GM19351 (cell line): Measurements from ENCODE around the gene ANK3.
"Not testable (repeated sequence)": the region's sequence is repeated elsewhere in the genome, so short reads cannot be mapped to it uniquely, and the experiment has no call there.

Source experiments
- ATAC-seq: cut with Tn5 transposase; IDR thresholded peaks from one replicate; pipeline ENCODE4 v1.9.1; 2021; ENCODE audit warnings: mild to moderate bottlenecking, moderate library complexity; ENCODE audit not compliant: unreplicated experiment

ANK3 gene

GRCh38 chr10:60311821-60312220, 77.9 kb downstream of the ANK3 start:
- no peak for ATAC-seq

- ATAC-seq = no peak
Measured at GRCh38 chr10:60310740-60311139, 78.9 kb downstream of the ANK3 start.

GRCh38 chr10:60309891-60310290, 79.8 kb downstream of the ANK3 start:
- no peak for ATAC-seq

- no peak for ATAC-seq
Measured at GRCh38 chr10:60309371-60309770, 80.3 kb downstream of the ANK3 start.

- ATAC-seq = no peak
Measured at GRCh38 chr10:60305380-60305892, 84.2 kb downstream of the ANK3 start.

- ATAC-seq = no peak
Measured at GRCh38 chr10:60304829-60305379, 84.8 kb downstream of the ANK3 start.

- no peak for ATAC-seq
Measured at GRCh38 chr10:60303778-60304177, 85.9 kb downstream of the ANK3 start.

GRCh38 chr10:60299961-60300883, 89.5 kb downstream of the ANK3 start:
- ATAC-seq = no peak

GRCh38 chr10:60299390-60299778, 90.3 kb downstream of the ANK3 start:
- ATAC-seq = no peak

- ATAC-seq = no peak
Measured at GRCh38 chr10:60298408-60299389, 91.0 kb downstream of the ANK3 start.

GRCh38 chr10:60296073-60296472, 93.6 kb downstream of the ANK3 start:
- no peak for ATAC-seq

GRCh38 chr10:60295028-60295937, 94.4 kb downstream of the ANK3 start:
- ATAC-seq = no peak

GRCh38 chr10:60293581-60294175, 96.0 kb downstream of the ANK3 start:
- no peak for ATAC-seq

- no peak for ATAC-seq
Measured at GRCh38 chr10:60292998-60293397, 96.7 kb downstream of the ANK3 start.

GRCh38 chr10:60292536-60292935, 97.1 kb downstream of the ANK3 start:
- ATAC-seq = not testable (repeated sequence)

GRCh38 chr10:60291344-60291930, 98.2 kb downstream of the ANK3 start:
- ATAC-seq = no peak

GRCh38 chr10:60290558-60290957, 99.1 kb downstream of the ANK3 start:
- ATAC-seq = no peak

- ATAC-seq = no peak
Measured at GRCh38 chr10:60289800-60290199, 99.9 kb downstream of the ANK3 start.

GRCh38 chr10:60288256-60288655, 101.4 kb downstream of the ANK3 start:
- no peak for ATAC-seq
